HepG2 (cell line): ENCODE data around the gene DNPH1. TPM values are rescaled to one million over a fixed set of nuclear protein-coding genes. Genes with fewer than 3 reads are reported as not detected.
A peak's percentile ranks its signal among the peaks of the same experiment; 100 is the strongest.

ENCODE experiments used
- ATAD3A ChIP-seq: sonication (generic); formaldehyde crosslinking; IDR thresholded peaks from 2 replicates; pipeline ENCODE4 v1.4.0; 2020; ENCODE audit warnings: missing genetic modification reagents
- GTF3A ChIP-seq: sonication (generic); formaldehyde crosslinking; conservative IDR thresholded peaks from 2 replicates; pipeline ENCODE4 v1.4.0; 2020; ENCODE audit warnings: mild to moderate bottlenecking, missing genetic modification reagents
- KAT2B ChIP-seq: fragments of 150-350 bp; IDR thresholded peaks from 2 replicates; pipeline ENCODE4 v1.6.1; 2014; ENCODE audit warnings: low read depth, low read length, borderline replicate concordance
- POGZ ChIP-seq: sonication (generic); formaldehyde crosslinking; IDR thresholded peaks from 2 replicates; pipeline ENCODE4 v1.4.0; 2020; ENCODE audit warnings: mild to moderate bottlenecking, missing genetic modification reagents
- POLR2AphosphoS5 ChIP-seq: IDR thresholded peaks from 2 replicates; pipeline ENCODE4 v1.6.1; 2012; ENCODE audit warnings: low read depth, low read length
- REPIN1 ChIP-seq: sonication (generic); formaldehyde crosslinking; IDR thresholded peaks from 2 replicates; pipeline ENCODE4 v1.8.0; 2022; ENCODE audit warnings: missing genetic modification reagents, low read depth, mild to moderate bottlenecking, borderline replicate concordance
- SP4 ChIP-seq: sonication (generic); formaldehyde crosslinking; IDR thresholded peaks from 2 replicates; pipeline ENCODE4 v1.8.1; 2023; ENCODE audit warnings: mild to moderate bottlenecking, missing genetic modification reagents
- TEAD3 ChIP-seq: optimal IDR thresholded peaks from 2 replicates; pipeline ENCODE3; 2016; ENCODE audit warnings: borderline replicate concordance
- TGIF2 ChIP-seq: IDR thresholded peaks from 2 replicates; pipeline ENCODE4 v1.6.1; 2016; ENCODE audit warnings: control low read depth, missing compliant biosample characterization
- TP53 ChIP-seq: sonication (generic); formaldehyde crosslinking; conservative IDR thresholded peaks from 2 replicates; pipeline ENCODE4 v1.4.0; 2020; ENCODE audit warnings: missing genetic modification reagents
- ZFYVE20 ChIP-seq: sonication (generic); formaldehyde crosslinking; IDR thresholded peaks from 2 replicates; pipeline ENCODE4 v1.8.0; 2023; ENCODE audit warnings: low read depth, mild to moderate bottlenecking, moderate library complexity, missing genetic modification reagents, borderline replicate concordance
- ZMYM4 ChIP-seq: sonication (generic); formaldehyde crosslinking; IDR thresholded peaks from 2 replicates; pipeline ENCODE4 v1.8.1; 2023; ENCODE audit warnings: mild to moderate bottlenecking, missing genetic modification reagents
- ZNF256 ChIP-seq: sonication (generic); formaldehyde crosslinking; conservative IDR thresholded peaks from 2 replicates; pipeline ENCODE4 v1.4.0; 2020; ENCODE audit warnings: missing genetic modification reagents
- ZNF496 ChIP-seq: sonication (generic); formaldehyde crosslinking; IDR thresholded peaks from 2 replicates; pipeline ENCODE4 v1.8.1; 2023; ENCODE audit warnings: mild to moderate bottlenecking, moderate library complexity, missing genetic modification reagents; ENCODE audit not compliant: insufficient replicate concordance
- ZNF75D ChIP-seq: sonication (generic); formaldehyde crosslinking; IDR thresholded peaks from 2 replicates; pipeline ENCODE4 v1.8.1; 2023; ENCODE audit warnings: missing genetic modification reagents, mild to moderate bottlenecking, borderline replicate concordance
- ZSCAN22 ChIP-seq: sonication (generic); formaldehyde crosslinking; IDR thresholded peaks from 2 replicates; pipeline ENCODE4 v1.4.0; 2020; ENCODE audit warnings: mild to moderate bottlenecking, missing genetic modification reagents
- polyA plus RNA-seq, 8 experiments: library from polyadenylated mRNA; depleted of rRNA in 3 of 8; stranded (reverse) in 7 of 8; unstranded in 1 of 8; fragments of >200 nt; fragmentation: Illumina TruSeq in 4 of 8; extraction: Trizol in 4 of 8; gene quantifications; 2 replicates each; pipeline versions ENCODE4 v1.2.1 to v1.2.3, GENCODE V29; 2011 to 2016; ENCODE audit warnings: low read depth in 4 of 8, missing spikeins in 1 of 8, mixed read lengths in 1 of 8; ENCODE audit not compliant: insufficient read depth in 1 of 8
- total RNA-seq, 5 experiments: library from RNA; depleted of rRNA; stranded (reverse); fragments of >200 nt; fragmentation: Illumina TruSeq; extraction: Trizol; gene quantifications; 2 replicates each; pipeline ENCODE4 v1.2.3, GENCODE V29; 2016; ENCODE audit warnings: low read depth in 1 of 5
- TF ChIP-seq, protein P1 (sequence below): sonication (generic); formaldehyde crosslinking; IDR thresholded peaks from 2 replicates; pipeline ENCODE4 v1.5.0; 2020; ENCODE audit warnings: mild to moderate bottlenecking, missing genetic modification reagents, borderline replicate concordance
- TF ChIP-seq, protein P2 (sequence below): sonication (generic); formaldehyde crosslinking; IDR thresholded peaks from 2 replicates; pipeline ENCODE4 v1.4.0; 2020; ENCODE audit warnings: missing genetic modification reagents
- TF ChIP-seq, protein P3 (sequence below): sonication (generic); formaldehyde crosslinking; IDR thresholded peaks from 2 replicates; pipeline ENCODE4 v1.5.0; 2020; ENCODE audit warnings: missing genetic modification reagents
- TF ChIP-seq, protein P4 (sequence below): sonication (generic); formaldehyde crosslinking; IDR thresholded peaks from 2 replicates; pipeline ENCODE4 v1.5.1; 2020; ENCODE audit warnings: mild to moderate bottlenecking, missing genetic modification reagents, moderate library complexity
- TF ChIP-seq, protein P5 (sequence below): IDR thresholded peaks from 2 replicates; pipeline ENCODE4 v1.6.1; 2016; ENCODE audit warnings: missing compliant biosample characterization, missing genetic modification reagents, borderline replicate concordance

The DNPH1 gene
- total and polyA plus RNA-seq, 2 of the 13 experiments (the other 11 are each of a cell fraction or from before 2014, with no cell fraction given), result 56.5 to 75.1 TPM

DNA sequence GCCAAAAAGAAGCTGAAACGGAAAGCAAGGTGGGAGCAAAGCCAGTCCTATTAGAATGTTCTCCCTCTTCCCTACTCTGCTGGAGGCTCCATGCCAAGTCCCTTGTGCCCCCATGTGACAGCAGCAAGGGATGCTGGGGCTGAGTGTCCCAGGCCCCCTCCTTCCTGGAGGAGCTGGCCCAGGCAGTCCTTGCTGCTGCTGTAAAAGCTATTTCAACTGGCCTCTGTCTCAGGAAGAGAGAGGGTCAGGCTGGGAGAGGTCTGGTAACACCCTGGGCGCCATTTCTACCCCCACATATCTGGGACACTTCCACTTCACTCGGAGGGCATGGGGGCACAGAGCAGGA, 39.0 kb upstream of the DNPH1 start (continued):
- TF ChIP-seq, protein P1, sequence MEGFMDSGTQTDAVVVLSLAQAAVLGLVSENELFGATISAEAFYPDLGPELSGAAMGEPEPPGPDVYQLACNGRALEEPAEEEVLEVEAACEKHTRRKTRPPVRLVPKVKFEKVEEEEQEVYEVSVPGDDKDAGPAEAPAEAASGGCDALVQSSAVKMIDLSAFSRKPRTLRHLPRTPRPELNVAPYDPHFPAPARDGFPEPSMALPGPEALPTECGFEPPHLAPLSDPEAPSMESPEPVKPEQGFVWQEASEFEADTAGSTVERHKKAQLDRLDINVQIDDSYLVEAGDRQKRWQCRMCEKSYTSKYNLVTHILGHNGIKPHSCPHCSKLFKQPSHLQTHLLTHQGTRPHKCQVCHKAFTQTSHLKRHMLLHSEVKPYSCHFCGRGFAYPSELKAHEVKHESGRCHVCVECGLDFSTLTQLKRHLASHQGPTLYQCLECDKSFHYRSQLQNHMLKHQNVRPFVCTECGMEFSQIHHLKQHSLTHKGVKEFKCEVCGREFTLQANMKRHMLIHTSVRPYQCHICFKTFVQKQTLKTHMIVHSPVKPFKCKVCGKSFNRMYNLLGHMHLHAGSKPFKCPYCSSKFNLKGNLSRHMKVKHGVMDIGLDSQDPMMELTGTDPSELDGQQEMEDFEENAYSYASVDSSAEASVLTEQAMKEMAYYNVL (CRISPR knock-in tag), result no peak
- TF ChIP-seq POLR2AphosphoS5, result no peak; the same call in 1 of the 2 replicates
- TF ChIP-seq, protein P2, sequence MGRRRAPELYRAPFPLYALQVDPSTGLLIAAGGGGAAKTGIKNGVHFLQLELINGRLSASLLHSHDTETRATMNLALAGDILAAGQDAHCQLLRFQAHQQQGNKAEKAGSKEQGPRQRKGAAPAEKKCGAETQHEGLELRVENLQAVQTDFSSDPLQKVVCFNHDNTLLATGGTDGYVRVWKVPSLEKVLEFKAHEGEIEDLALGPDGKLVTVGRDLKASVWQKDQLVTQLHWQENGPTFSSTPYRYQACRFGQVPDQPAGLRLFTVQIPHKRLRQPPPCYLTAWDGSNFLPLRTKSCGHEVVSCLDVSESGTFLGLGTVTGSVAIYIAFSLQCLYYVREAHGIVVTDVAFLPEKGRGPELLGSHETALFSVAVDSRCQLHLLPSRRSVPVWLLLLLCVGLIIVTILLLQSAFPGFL (CRISPR knock-in tag), result 0 out of 2 replicates have a peak, but pooled peaks have one; percentile 86
- peak; percentile 29 for TF ChIP-seq TEAD3
- no peak for TF ChIP-seq ZSCAN22 (CRISPR knock-in tag)
- TF ChIP-seq GTF3A, result no peak
- no peak for TF ChIP-seq ZMYM4 (CRISPR knock-in tag)
- TF ChIP-seq ZNF256 (CRISPR knock-in tag), result 0 out of 2 replicates have a peak, but pooled peaks have one; percentile 20
- TF ChIP-seq POGZ (CRISPR knock-in tag), result no peak
- TF ChIP-seq ZNF75D (CRISPR knock-in tag), result no peak
- TF ChIP-seq ZNF496 (CRISPR knock-in tag), result no peak
- TF ChIP-seq, protein P3, sequence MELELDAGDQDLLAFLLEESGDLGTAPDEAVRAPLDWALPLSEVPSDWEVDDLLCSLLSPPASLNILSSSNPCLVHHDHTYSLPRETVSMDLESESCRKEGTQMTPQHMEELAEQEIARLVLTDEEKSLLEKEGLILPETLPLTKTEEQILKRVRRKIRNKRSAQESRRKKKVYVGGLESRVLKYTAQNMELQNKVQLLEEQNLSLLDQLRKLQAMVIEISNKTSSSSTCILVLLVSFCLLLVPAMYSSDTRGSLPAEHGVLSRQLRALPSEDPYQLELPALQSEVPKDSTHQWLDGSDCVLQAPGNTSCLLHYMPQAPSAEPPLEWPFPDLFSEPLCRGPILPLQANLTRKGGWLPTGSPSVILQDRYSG (CRISPR knock-in tag), result no peak; the same call in 1 of the 2 replicates
- no peak for TF ChIP-seq KAT2B
- no peak for TF ChIP-seq ATAD3A (CRISPR knock-in tag)
- TF ChIP-seq SP4, result no peak
- TF ChIP-seq TP53 (CRISPR knock-in tag), result 0 out of 2 replicates have a peak, but pooled peaks have one; percentile 38
- no peak for TF ChIP-seq REPIN1
- TF ChIP-seq, protein P4, sequence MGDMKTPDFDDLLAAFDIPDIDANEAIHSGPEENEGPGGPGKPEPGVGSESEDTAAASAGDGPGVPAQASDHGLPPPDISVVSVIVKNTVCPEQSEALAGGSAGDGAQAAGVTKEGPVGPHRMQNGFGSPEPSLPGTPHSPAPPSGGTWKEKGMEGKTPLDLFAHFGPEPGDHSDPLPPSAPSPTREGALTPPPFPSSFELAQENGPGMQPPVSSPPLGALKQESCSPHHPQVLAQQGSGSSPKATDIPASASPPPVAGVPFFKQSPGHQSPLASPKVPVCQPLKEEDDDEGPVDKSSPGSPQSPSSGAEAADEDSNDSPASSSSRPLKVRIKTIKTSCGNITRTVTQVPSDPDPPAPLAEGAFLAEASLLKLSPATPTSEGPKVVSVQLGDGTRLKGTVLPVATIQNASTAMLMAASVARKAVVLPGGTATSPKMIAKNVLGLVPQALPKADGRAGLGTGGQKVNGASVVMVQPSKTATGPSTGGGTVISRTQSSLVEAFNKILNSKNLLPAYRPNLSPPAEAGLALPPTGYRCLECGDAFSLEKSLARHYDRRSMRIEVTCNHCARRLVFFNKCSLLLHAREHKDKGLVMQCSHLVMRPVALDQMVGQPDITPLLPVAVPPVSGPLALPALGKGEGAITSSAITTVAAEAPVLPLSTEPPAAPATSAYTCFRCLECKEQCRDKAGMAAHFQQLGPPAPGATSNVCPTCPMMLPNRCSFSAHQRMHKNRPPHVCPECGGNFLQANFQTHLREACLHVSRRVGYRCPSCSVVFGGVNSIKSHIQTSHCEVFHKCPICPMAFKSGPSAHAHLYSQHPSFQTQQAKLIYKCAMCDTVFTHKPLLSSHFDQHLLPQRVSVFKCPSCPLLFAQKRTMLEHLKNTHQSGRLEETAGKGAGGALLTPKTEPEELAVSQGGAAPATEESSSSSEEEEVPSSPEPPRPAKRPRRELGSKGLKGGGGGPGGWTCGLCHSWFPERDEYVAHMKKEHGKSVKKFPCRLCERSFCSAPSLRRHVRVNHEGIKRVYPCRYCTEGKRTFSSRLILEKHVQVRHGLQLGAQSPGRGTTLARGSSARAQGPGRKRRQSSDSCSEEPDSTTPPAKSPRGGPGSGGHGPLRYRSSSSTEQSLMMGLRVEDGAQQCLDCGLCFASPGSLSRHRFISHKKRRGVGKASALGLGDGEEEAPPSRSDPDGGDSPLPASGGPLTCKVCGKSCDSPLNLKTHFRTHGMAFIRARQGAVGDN, result peak; percentile 82
- TF ChIP-seq TGIF2 (CRISPR knock-in tag), result no peak
- TF ChIP-seq, protein P5, sequence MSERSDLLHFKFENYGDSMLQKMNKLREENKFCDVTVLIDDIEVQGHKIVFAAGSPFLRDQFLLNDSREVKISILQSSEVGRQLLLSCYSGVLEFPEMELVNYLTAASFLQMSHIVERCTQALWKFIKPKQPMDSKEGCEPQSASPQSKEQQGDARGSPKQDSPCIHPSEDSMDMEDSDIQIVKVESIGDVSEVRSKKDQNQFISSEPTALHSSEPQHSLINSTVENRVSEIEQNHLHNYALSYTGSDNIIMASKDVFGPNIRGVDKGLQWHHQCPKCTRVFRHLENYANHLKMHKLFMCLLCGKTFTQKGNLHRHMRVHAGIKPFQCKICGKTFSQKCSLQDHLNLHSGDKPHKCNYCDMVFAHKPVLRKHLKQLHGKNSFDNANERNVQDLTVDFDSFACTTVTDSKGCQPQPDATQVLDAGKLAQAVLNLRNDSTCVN (CRISPR knock-in tag), result 0 out of 2 replicates have a peak, but pooled peaks have one; percentile 15
- no peak for TF ChIP-seq ZFYVE20
